GM10847 (cell line): Measurements from ENCODE around the gene LRRC47.
A peak's percentile ranks its signal among the peaks of the same experiment; 100 is the strongest.

Source experiments
- POLR2A ChIP-seq: IDR thresholded peaks from 2 replicates; pipeline ENCODE4 v1.6.1; 2011; ENCODE audit not compliant: insufficient read length; ENCODE audit errors: extremely low read depth

Gene LRRC47

DNA sequence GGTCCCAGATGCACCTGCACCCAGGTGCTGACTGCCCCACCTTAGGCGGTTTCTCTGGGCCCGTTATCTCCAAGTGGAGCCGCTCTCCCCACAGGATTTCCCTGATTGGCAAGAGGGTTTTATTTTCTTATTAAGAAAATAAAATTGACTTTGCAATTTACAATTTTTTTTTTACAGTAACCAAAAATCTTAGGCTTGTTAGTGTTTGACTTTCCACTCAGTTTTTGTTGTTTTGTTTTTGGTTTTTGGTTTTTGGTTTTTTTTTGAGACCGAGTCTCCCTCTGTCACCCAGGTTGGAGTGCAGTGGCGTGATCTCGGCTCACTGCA is 48.8 kb downstream of the LRRC47 start:
- TF ChIP-seq POLR2A: no peak

DNA sequence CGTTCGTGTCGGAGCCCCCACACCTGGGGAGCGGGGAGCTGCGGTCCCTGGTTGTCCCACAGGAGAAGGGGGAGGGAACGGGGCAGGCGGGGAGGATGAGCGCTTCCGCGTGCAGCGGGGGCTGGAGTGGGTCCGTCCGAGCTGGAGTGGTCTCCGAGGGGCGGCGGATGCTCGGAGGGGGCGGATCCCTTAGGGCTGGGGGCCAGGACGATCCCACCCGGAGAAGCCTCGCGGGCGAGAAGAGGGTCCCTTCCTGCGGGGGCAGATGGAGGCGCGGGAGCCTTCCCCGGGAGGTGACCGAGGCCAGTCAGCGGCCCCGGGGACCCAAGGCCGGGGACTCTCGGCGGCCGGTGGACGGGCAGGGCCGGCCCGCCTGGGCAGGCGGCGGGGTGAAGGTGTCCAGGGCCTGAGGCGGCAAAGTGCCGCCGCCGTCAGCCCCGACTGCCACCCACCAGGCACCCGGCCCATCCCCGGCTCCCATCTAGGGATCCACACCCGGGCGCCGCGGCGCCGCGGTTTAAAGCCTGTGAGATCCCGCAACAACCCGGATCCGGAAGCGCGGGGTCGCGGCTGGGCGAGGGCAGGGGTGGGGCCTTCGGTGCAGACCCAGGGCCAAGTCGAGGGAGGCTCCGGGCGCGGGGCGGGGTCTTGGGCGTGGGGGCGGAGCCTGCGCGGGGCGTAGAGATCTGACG is 49.3 kb downstream of the LRRC47 start:
- peak; percentile 43 for TF ChIP-seq POLR2A

DNA sequence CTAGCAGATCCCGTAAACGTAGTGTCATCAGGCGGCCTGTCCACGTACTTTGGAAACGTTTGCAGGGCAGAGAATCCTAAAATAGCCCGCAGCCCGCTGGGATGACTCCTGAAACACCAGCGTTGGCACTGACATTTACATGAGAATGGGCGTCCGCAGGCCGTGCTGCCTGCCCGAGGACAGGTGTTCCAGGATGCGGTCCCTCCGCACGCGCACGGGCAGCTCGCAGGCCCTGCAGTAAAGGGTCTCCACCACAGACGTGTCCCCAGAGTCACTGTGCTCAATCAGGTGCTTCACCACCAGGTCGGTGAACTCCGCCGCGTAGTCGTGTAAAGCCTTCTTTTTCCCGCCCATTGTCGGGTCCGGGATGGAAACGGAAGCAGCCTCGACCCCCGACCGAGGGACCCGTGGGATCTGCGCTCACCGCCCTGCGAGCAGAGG is 49.9 kb downstream of the LRRC47 start:
- no peak for TF ChIP-seq POLR2A

DNA sequence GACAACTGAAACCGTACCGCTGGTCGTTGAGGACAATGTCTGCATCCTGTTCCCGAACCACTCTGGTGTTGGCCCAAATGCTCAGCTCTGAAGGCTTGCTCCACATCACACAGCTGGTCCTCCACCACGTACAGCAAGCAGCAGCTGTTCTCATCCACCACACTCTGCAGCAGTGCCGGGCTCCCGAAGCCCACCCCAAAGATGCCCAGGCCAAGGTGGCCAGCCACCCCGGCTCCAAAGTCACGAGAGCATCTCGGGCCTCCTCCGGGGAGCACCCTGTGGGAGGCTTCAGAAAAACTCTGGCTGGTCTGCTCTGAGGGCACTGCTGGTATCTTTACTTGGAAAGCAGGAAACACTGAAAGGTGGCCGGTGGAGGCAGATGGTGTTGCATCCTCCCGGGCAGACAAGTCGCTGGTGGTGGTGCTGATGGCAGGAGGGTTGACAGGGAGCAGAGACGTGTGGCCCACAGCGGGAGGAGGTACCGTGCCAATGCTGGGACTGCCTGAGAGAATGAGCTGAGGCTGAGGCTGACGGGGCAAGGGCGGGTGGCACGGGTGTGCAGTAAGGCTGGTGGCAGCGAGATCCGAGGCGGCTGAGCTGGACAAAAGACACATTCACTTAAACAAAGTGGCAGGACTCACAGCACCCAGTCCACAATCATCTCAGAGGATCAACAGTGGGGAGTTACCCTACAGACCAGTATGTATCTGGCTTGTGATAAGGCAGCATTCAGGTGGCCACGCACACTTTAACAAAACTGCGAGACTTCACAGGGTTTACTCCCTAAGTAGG is 50.5 kb downstream of the LRRC47 start:
- TF ChIP-seq POLR2A: no peak

DNA sequence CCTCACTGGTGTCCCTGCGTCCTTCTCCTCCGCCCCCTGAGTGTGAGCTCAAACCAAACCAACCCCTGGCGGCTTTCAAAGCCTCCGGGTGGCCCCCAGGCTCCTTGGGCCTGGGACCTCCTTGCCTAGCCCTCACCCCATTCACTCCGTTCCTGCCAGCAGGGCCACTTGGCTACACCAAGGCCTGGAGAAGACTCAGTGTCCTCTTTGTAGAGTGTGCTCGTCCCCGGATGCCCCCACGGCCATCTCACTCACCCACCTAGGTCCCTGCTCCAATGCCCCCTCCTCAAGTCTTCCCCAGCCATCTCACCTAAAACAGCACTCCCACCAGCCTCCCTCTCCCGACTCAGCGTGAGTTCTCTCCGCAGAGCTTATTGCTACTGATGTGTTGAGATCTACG is 51.2 kb downstream of the LRRC47 start:
- TF ChIP-seq POLR2A: no peak

DNA sequence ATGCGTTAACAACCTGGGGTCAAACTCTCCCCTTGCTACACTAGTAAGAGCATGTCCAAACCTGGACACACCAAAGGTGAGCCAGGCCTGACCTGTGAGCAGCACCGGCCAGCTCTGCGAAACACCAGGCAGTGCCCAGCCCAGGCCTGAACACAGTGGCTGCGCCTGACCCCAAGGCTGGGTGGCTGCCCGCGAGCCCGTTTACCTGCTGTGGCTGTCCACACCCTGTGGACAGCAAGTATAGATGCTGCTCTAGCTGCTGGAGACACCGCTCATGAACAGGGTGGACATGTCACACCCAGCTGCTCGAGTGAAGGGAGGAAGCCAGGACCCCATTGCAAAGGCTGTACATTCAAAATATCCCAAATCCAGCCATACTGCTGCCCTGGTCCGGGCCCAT is 51.7 kb downstream of the LRRC47 start:
- TF ChIP-seq POLR2A: no peak

DNA sequence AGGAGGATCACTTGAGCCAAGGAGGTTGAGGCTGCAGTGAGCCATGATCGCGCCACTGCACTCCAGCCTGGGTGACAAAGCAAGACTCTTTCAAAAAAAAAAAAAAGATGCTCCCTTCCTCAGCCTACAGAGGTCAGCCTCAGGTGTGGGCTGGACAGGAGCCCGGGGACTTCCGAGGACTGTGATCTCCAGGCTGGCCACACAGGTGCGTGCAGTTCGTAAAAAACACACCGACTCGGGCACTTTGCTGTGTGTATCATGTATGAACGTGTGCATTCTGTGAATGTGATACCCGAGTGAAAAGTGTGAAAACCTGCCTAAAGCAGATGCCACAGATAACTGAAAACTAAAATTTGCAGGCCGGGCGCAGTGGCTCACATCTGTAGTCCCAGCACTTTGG is 52.5 kb downstream of the LRRC47 start:
- TF ChIP-seq POLR2A: no peak

DNA sequence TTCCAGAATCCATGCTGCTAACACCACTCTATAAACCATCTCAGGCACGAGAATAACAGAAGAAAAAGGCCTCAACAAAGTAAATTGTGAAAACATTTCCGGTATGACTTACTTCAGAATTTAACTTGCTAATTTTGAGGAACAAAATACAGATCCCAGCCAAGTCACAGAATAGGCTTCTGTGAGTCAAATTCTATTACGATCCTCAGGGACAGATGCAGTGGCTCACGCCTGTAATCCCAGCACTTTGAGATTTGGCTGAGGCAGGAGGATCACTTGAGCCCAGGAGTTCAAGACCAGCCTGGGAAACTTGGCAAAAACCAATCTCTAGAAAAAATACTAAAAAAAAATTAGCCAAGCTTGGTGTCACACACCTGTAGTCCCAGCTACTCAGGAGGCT is 52.9 kb downstream of the LRRC47 start:
- TF ChIP-seq POLR2A: no peak

DNA sequence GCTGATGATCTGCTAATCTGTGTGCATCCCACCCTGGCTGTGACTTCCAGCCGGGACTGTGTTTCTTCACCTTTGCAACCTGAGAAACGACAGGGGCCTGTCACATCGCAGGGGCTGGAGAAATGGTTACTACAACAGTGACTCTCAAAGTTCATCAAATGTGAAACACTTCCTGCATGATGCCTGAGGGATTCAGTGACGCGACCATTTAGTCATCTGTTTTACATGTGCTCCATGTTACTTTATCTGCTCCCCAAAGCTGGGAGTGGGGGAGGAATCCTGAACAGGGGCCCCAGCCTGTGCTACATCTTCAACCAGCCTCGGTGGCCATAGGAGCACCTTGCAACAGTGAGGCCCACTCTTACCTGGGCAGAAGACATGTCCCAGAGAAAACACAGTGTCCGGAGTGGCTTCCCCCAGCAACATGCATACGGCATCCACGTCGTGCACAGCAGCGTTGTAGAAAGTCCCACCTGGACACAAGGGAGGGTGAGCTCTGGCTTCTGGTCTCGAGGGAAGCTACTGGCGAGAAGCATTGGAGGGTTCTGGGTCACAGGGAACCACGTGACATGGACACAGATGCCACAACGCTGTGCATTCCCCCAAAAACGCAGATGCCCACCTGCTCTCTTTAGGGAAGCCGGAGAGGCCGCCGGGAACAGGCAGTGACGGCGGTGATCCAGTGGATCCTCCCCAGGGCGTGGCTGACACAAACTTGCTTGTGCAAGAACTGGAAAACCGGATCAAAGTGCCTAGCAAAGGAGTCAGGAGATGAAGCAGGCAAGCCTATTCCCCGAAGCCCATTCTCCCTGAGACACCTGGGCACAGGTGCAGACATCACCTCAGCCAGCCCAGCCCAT is 53.6 kb downstream of the LRRC47 start:
- no peak for TF ChIP-seq POLR2A

DNA sequence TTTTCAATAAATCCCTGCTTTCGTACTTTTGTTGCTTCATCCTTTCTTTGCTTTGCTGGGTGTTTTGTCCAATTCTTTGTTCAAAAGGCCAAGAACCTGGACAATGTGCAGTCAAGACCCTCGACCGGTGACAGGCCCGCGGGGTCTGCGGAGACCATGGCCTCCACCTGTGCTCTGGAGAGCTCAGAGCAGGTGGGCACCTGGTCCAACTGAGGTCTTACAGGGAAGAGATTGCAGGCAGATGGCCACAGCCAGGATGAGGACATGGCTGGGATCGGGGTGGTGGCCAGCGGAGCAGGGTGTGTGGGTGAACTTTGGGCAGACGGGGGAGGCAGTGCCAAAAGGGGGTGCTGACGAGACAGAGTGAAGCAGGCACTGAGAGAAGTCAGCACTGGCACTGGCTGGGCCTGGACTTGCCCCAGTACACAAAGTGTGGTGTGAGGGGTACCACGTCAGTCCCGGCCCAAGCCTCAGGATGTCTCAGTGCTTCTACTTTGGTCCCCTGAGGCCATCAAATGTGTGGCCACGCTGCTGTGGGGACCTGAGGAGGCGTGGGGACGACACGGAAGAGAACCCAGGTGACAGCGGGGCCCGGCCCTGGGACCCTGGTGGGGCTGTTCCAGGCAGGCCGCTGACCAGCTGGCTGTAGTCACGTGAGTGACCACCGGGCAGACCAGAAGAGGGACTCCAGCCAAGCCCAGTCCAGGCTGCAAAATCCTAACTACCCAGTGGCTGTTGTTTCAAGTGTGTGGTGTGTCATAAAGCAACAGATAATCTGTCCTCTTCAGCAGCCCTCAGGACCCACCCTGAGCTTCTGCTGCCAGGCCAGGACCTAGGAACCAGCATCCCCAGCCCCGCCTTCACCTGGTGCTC is 54.5 kb downstream of the LRRC47 start:
- no peak for TF ChIP-seq POLR2A

DNA sequence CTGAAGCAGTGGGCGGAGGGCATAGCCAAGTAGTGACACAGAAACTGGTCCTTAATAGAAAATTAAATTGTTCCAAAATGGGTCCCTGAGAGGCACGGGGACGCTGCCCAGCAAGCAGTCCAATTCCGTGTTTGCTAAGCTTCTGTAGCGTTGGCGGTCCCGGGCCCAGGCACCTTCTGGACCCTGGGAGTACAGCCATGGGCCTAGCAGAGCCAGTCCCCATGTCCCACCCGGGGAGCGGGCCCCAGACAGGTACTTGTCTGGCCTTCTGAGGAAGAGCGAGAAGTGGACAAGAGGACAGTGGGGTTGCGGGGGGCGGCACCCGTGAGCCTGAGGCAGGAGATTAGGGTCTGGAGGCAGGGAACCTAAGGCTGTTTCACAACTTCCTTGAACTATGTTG is 55.5 kb downstream of the LRRC47 start:
- no peak for TF ChIP-seq POLR2A

DNA sequence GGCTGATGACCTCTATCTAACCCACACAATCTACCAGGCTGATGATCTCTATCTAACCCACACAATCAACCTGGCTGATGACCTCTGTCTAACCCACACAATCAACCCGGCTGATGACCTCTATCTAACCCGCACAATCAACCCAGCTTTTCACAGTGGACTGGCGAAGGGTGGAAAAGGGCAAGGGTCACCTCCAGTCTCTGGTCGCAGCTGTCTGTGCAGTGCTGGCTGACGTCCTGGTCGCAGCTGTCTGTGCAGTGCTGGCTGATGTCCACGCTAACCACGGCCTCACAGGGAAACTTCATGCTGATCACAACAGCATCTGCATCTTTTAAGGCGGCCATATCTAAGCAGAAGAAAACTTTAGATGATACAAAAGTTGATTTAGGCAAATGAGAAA is 56.3 kb downstream of the LRRC47 start:
- TF ChIP-seq POLR2A: no peak

DNA sequence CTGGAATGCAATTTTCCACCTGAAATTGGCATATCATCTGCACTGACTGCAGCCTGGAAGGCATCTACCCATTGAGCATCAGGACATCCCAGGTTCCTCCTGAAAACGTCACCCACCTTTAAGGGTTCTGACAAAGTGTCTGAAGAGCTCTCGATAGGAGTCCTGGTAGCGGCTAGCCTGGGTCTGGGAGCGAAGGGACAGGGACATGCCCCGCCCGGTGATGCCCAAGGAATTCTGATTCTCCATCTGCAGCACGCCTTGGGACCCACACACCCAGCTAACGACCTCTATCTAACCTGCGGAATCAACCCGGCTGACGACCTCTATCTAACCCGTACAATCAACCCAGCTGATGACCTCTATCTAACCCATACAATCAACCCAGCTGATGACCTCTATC is 57.4 kb downstream of the LRRC47 start:
- no peak for TF ChIP-seq POLR2A

DNA sequence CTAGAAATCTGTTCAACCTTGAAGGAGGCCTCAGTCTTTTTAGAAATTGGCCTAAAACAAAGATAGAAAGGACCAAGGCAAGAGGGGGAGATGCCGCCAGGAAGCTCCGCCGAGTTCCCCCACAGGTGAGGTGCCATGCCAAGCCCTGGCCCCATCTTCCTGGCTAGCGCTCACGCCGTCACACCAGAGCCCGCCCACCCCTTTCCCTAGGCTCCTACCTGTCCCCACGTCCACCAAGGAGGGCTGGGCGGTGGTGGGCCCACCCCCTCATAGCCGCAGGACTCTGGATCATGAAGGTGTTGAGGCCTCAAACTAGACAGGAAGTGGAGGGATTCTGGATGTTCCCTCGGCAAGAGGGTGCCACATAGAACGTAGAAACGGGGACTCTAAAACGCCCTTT is 59.6 kb downstream of the LRRC47 start:
- no peak for TF ChIP-seq POLR2A

DNA sequence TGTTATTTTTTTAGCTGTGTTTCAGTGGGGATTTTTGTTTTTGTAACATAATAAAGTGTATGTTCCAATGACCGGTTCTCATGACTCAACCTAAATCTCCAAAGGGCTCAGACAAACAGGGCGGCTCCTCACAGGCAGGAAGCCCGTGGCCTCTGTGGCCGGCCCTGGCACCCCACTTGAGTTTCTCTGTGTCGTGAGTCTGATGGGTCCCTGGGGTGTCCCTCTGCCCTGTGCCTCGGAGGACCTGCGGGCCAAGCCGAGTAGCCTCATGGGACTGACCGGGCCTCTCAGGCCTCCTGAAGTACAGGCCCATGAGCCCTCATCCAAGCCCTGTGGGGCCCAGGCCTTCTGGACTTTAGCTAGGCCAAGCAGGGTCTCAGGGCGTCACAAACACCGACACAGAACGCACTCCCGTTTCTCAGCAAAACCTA is 60.2 kb downstream of the LRRC47 start:
- no peak for TF ChIP-seq POLR2A

DNA sequence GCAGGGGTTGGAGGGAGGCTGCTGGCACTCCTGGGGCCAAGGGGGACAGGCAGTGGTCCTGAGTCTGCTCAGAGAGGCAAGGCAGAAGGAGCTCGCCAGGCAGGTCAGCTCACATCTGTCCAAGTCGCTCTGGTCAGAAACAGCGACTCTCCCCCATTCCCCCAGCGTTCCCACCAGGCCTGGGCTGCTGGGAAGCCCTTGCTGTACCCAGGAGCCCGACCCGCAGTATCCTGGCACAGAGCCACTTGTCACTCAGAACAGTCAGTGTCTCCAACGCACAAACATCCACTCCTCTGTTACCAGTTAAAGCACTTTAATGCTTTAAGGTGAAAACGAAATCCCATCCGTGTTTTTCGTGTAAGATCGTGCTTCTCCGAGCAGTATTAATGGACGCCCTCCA is 60.6 kb downstream of the LRRC47 start:
- no peak for TF ChIP-seq POLR2A
